ENCODE data around the gene SPEF1.

The SPEF1 gene

GRCh38 chr20:3786126-3786484, 4.9 kb upstream of the SPEF1 start:
- TF ChIP-seq MAX (IDR thresholded peaks at IDR 0.05) (peak; percentile 79), EGR1 (IDR thresholded peaks at IDR 0.05) (no peak)

GRCh38 chr20:3785240-3786125, 4.2 kb upstream of the SPEF1 start:
- TF ChIP-seq NFIC (IDR thresholded peaks at IDR 0.05) = no peak
- TF ChIP-seq FOXM1 (IDR thresholded peaks at IDR 0.05; ENCODE audit: borderline replicate concordance, low read depth) = no peak
- no peak for TF ChIP-seq TAF1 (IDR thresholded peaks at IDR 0.05; ENCODE audit: low read depth)
- no peak for TF ChIP-seq EGR1 (IDR thresholded peaks at IDR 0.05)
- TF ChIP-seq REST (IDR thresholded peaks at IDR 0.05; ENCODE audit: low read depth) = no peak
- no peak for TF ChIP-seq RAD21 (IDR thresholded peaks at IDR 0.05; ENCODE audit: low read depth)
- TF ChIP-seq YY1 (IDR thresholded peaks at IDR 0.05; ENCODE audit: low read depth) = no peak
- TF ChIP-seq TEAD4 (IDR thresholded peaks at IDR 0.05) = no peak

GRCh38 chr20:3784863-3785239, 3.6 kb upstream of the SPEF1 start:
- TF ChIP-seq REST (IDR thresholded peaks at IDR 0.05; ENCODE audit: low read depth) (no peak), TEAD4 (IDR thresholded peaks at IDR 0.05) (no peak), TCF12 (IDR thresholded peaks at IDR 0.05; ENCODE audit: low read depth) (no peak), FOXM1 (IDR thresholded peaks at IDR 0.05; ENCODE audit: borderline replicate concordance, low read depth) (no peak), CREB1 (IDR thresholded peaks at IDR 0.05; ENCODE audit: low read depth) (no peak), TAF1 (IDR thresholded peaks at IDR 0.05; ENCODE audit: low read depth) (no peak), MAX (IDR thresholded peaks at IDR 0.05) (no peak), ZBTB7A (IDR thresholded peaks at IDR 0.05; ENCODE audit: low read depth) (no peak), RAD21 (IDR thresholded peaks at IDR 0.05; ENCODE audit: low read depth) (no peak), USF1 (IDR thresholded peaks at IDR 0.05) (no peak), YY1 (IDR thresholded peaks at IDR 0.05; ENCODE audit: low read depth) (no peak), CEBPB (IDR thresholded peaks at IDR 0.05) (no peak), NFIC (IDR thresholded peaks at IDR 0.05) (no peak), EP300 (IDR thresholded peaks at IDR 0.05; ENCODE audit: borderline replicate concordance) (no peak), EGR1 (IDR thresholded peaks at IDR 0.05) (no peak)

GRCh38 chr20:3784216-3784853, 3.1 kb upstream of the SPEF1 start:
- TF ChIP-seq REST (IDR thresholded peaks at IDR 0.05; ENCODE audit: low read depth) = peak; percentile 58
- TF ChIP-seq CREB1 (IDR thresholded peaks at IDR 0.05; ENCODE audit: low read depth) = no peak

GRCh38 chr20:3783511-3784195, 2.4 kb upstream of the SPEF1 start:
- no peak for TF ChIP-seq EP300 (IDR thresholded peaks at IDR 0.05; ENCODE audit: borderline replicate concordance)

All from Ishikawa (cell line).